Left renal pelvis (tissue), 4 donors: ENCODE data around the gene MSX1. TPM values are rescaled to one million over a fixed set of nuclear protein-coding genes. Genes with fewer than 3 reads are reported as not detected.

Experiments used
- DNase-seq, 4 donors: peaks; one replicate each; pipeline ENCODE4 v3.0.0-alpha.2; 2013; ENCODE audit warnings: low read depth in 4 of 4, low spot score in 3 of 4
- polyA plus RNA-seq, 4 donors: library from polyadenylated mRNA; unstranded; fragments of 120-200 nt; gene quantifications; one replicate each; pipeline ENCODE4 v1.2.1, GENCODE V29; 2013; ENCODE audit not compliant: insufficient read length in 4 of 4

The MSX1 gene
- polyA plus RNA-seq, 4 donors, result 0.91 to 1.7 (median 1.2) TPM

GRCh38 chr4:4838936-4839810, 20.3 kb upstream of the MSX1 start:
- no peak for DNase-seq

GRCh38 chr4:4840351-4840750, 19.1 kb upstream of the MSX1 start:
- DNase-seq, result no peak

GRCh38 chr4:4841156-4841555, 18.3 kb upstream of the MSX1 start:
- no peak for DNase-seq

- no peak for DNase-seq
Observed at GRCh38 chr4:4842476-4843441, 16.7 kb upstream of the MSX1 start.

- DNase-seq, result no peak
Observed at GRCh38 chr4:4843635-4844291, 15.7 kb upstream of the MSX1 start.

- no peak for DNase-seq
Observed at GRCh38 chr4:4845027-4845426, 14.4 kb upstream of the MSX1 start.

- no peak for DNase-seq
Observed at GRCh38 chr4:4847011-4847410, 12.5 kb upstream of the MSX1 start.

GRCh38 chr4:4848540-4848939, 10.9 kb upstream of the MSX1 start:
- no peak for DNase-seq

GRCh38 chr4:4849106-4849505, 10.4 kb upstream of the MSX1 start:
- no peak for DNase-seq

GRCh38 chr4:4849524-4850193, 9.8 kb upstream of the MSX1 start:
- DNase-seq, result no peak

- DNase-seq, result no peak
Observed at GRCh38 chr4:4851081-4851480, 8.4 kb upstream of the MSX1 start.

- DNase-seq, result no peak
Observed at GRCh38 chr4:4851906-4852305, 7.6 kb upstream of the MSX1 start.

GRCh38 chr4:4852591-4853362, 6.7 kb upstream of the MSX1 start:
- no peak for DNase-seq

GRCh38 chr4:4853371-4853823, 6.1 kb upstream of the MSX1 start:
- no peak for DNase-seq

- DNase-seq, result no peak
Observed at GRCh38 chr4:4853921-4854648, 5.4 kb upstream of the MSX1 start.

- DNase-seq, result no peak
Observed at GRCh38 chr4:4854649-4855295, 4.7 kb upstream of the MSX1 start.

- DNase-seq, result no peak
Observed at GRCh38 chr4:4855301-4856070, 4.0 kb upstream of the MSX1 start.
